Neuronal stem cell (in vitro differentiated cells): Measurements from ENCODE around the gene FAM25G.
A peak's percentile ranks its signal among the peaks of the same experiment; 100 is the strongest.
"Not testable (repeated sequence)": the region's sequence is repeated elsewhere in the genome, so short reads cannot be mapped to it uniquely, and the experiment has no call there.

ENCODE experiments used
- DNase-seq: peaks from one replicate; pipeline ENCODE4 v3.0.0-alpha.2; 2013; ENCODE audit warnings: low spot score
- H2AFZ ChIP-seq: one replicate; pipeline ENCODE4 v1.6.1; 2013; ENCODE audit warnings: mild to moderate bottlenecking, low read length, inconsistent platforms
- H2AK5ac ChIP-seq: 2 replicates; pipeline ENCODE4 v1.6.1; 2013; ENCODE audit warnings: low read depth, mild to moderate bottlenecking, inconsistent platforms, low read length, moderate library complexity, mixed read lengths
- H2BK120ac ChIP-seq: 2 replicates; pipeline ENCODE4 v1.6.1; 2013; ENCODE audit warnings: low read depth, mild to moderate bottlenecking, inconsistent platforms, low read length, moderate library complexity, mixed read lengths
- H2BK12ac ChIP-seq: one replicate; pipeline ENCODE4 v1.6.1; 2013; ENCODE audit warnings: low read length, inconsistent platforms
- H2BK15ac ChIP-seq: 2 replicates; pipeline ENCODE4 v1.6.1; 2013; ENCODE audit warnings: mild to moderate bottlenecking, low read length, inconsistent platforms, mixed read lengths
- H2BK5ac ChIP-seq: one replicate; pipeline ENCODE4 v1.6.1; 2013; ENCODE audit warnings: inconsistent platforms, mild to moderate bottlenecking, low read length, moderate library complexity
- H3K14ac ChIP-seq: one replicate; pipeline ENCODE4 v1.6.1; 2013; ENCODE audit warnings: low read length, inconsistent platforms
- H3K18ac ChIP-seq: 2 replicates; pipeline ENCODE4 v1.6.1; 2013; ENCODE audit warnings: low read length, inconsistent platforms
- H3K23ac ChIP-seq: 2 replicates; pipeline ENCODE4 v1.6.1; 2013; ENCODE audit warnings: low read depth, mild to moderate bottlenecking, mixed read lengths, low read length, inconsistent platforms; ENCODE audit not compliant: poor library complexity
- H3K27ac ChIP-seq: replicated peaks from 3 replicates; pipeline ENCODE4 v1.5.1; 2013; ENCODE audit warnings: low read length, inconsistent platforms
- H3K27me3 ChIP-seq, 3 experiments: 2 replicates each; pipeline ENCODE4 v1.6.1; 2013; ENCODE audit warnings: low read length in 3 of 3, mild to moderate bottlenecking in 2 of 3, inconsistent platforms in 1 of 3, low read depth in 1 of 3, mixed read lengths in 1 of 3, moderate library complexity in 1 of 3; ENCODE audit not compliant: control insufficient read depth in 3 of 3, insufficient read depth in 3 of 3
- H3K36me3 ChIP-seq, 2 donors: replicated peaks in 1 of 2; 2 replicates each; pipeline ENCODE4 v1.6.1; 2013; ENCODE audit warnings: low read length in 2 of 2; ENCODE audit not compliant: control insufficient read depth in 2 of 2, insufficient read depth in 2 of 2
- H3K4ac ChIP-seq: 2 replicates; pipeline ENCODE4 v1.6.1; 2013; ENCODE audit warnings: inconsistent platforms, mild to moderate bottlenecking, low read length, moderate library complexity
- H3K4me1 ChIP-seq, 2 donors: 1 replicate in 1 of 2; 2 replicates in 1 of 2; pipeline ENCODE4 v1.6.1; 2013; ENCODE audit warnings: low read length in 2 of 2, low read depth in 1 of 2; ENCODE audit not compliant: control insufficient read depth in 2 of 2, insufficient read depth in 1 of 2
- H3K4me2 ChIP-seq: one replicate; pipeline ENCODE4 v1.6.1; 2013; ENCODE audit warnings: mild to moderate bottlenecking, low read length, inconsistent platforms; ENCODE audit not compliant: insufficient read depth, poor library complexity, severe bottlenecking
- H3K4me3 ChIP-seq, 2 donors: 2 replicates each; pipeline ENCODE4 v1.5.1; 2013; ENCODE audit warnings: low read length in 2 of 2, mild to moderate bottlenecking in 2 of 2, inconsistent platforms in 1 of 2, moderate library complexity in 1 of 2
- H3K79me1 ChIP-seq: one replicate; pipeline ENCODE4 v1.6.1; 2013; ENCODE audit warnings: low read depth, mild to moderate bottlenecking, inconsistent platforms, low read length, moderate library complexity
- H3K9ac ChIP-seq: one replicate; pipeline ENCODE4 v1.6.1; 2013; ENCODE audit warnings: mild to moderate bottlenecking, low read depth, low read length, inconsistent platforms; ENCODE audit not compliant: poor library complexity
- H3K9me3 ChIP-seq, 2 donors: replicated peaks in 1 of 2; 2 replicates each; pipeline versions ENCODE3 to v1.6.1; 2013; ENCODE audit warnings: low read length in 2 of 2, mild to moderate bottlenecking in 2 of 2, inconsistent platforms in 1 of 2, low read depth in 1 of 2, mixed read lengths in 1 of 2, moderate library complexity in 1 of 2; ENCODE audit not compliant: control insufficient read depth in 2 of 2, insufficient read depth in 1 of 2
- H4K8ac ChIP-seq: one replicate; pipeline ENCODE4 v1.6.1; 2013; ENCODE audit warnings: low read depth, mild to moderate bottlenecking, inconsistent platforms, low read length, moderate library complexity
- H4K91ac ChIP-seq: one replicate; pipeline ENCODE4 v1.6.1; 2013; ENCODE audit warnings: low read length, low read depth, mild to moderate bottlenecking, inconsistent platforms; ENCODE audit not compliant: poor library complexity
- WGBS, 2 donors: extraction: QIAGEN DNeasy Blood & Tissue Kit; methylation state at CpG; one replicate each; pipeline ENCODE4 v1.1.7; 2013; ENCODE audit warnings: missing lambda C conversion rate in 2 of 2, mixed read lengths in 1 of 2; ENCODE audit not compliant: insufficient read length in 2 of 2, insufficient replicate concordance in 1 of 2; ENCODE audit errors: extremely low coverage in 2 of 2; 5-methylcytosine and 5-hydroxymethylcytosine counted together

Gene FAM25G

GRCh38 chr10:47456794-47457527, 34.5 kb downstream of the FAM25G start:
- Histone ChIP-seq H3K4me3 (no peak overlapping the region), H3K4ac (no peak overlapping the region), H3K4me1 (peaks cover 0 to 6% of the 10 kb centered on the region in 2 donors), H4K91ac (no peak overlapping the region), H3K4me2 (no peak overlapping the region), H3K9ac (no peak overlapping the region), H3K23ac (no peak overlapping the region), H2BK15ac (no peak overlapping the region), H3K18ac (peak overlapping the region; percentile 49), H3K27ac (no peak overlapping the region), H2BK12ac (no peak overlapping the region), H2BK5ac (no peak overlapping the region), H3K79me1 (no peaks in the 10 kb centered on the region), H3K36me3 (no peaks in the 10 kb centered on the region), H2AFZ (no peak overlapping the region), H3K14ac (no peak overlapping the region), H2BK120ac (no peak overlapping the region), H2AK5ac (no peak overlapping the region), H4K8ac (no peak overlapping the region), H3K27me3 (peaks cover 0 to 23% (median 0%) of the 10 kb centered on the region in 3 experiments), H3K9me3 (peaks cover 0 to 4% of the 10 kb centered on the region in 2 donors)
- no peak for DNase-seq
- WGBS, 2 donors = no CpG with 5 or more reads among the region's 6 CpGs

- peaks cover 0 to 6% of the 10 kb centered on the region in 2 donors for H3K4me1 ChIP-seq
- H3K4me3 ChIP-seq = no peak overlapping the region
- no peak overlapping the region for H2BK15ac ChIP-seq
- no peak overlapping the region for H3K18ac ChIP-seq
- no peak overlapping the region for H2AFZ ChIP-seq
- no peak for DNase-seq
- H3K79me1 ChIP-seq = no peaks in the 10 kb centered on the region
- H2BK5ac ChIP-seq = no peak overlapping the region
- no CpG with 5 or more reads among the region's 8 CpGs for WGBS, 2 donors
- no peak overlapping the region for H3K9ac ChIP-seq
- no peak overlapping the region for H2BK12ac ChIP-seq
- H3K27me3 ChIP-seq = peaks cover 0 to 29% (median 0%) of the 10 kb centered on the region in 3 experiments
- no peaks in the 10 kb centered on the region for H3K36me3 ChIP-seq
- H2AK5ac ChIP-seq = no peak overlapping the region
- H4K8ac ChIP-seq = no peak overlapping the region
- no peak overlapping the region for H3K14ac ChIP-seq
- no peak overlapping the region for H3K23ac ChIP-seq
- H4K91ac ChIP-seq = no peak overlapping the region
- H3K4me2 ChIP-seq = no peak overlapping the region
- H2BK120ac ChIP-seq = no peak overlapping the region
- peaks cover 0 to 4% of the 10 kb centered on the region in 2 donors for H3K9me3 ChIP-seq
- no peak overlapping the region for H3K4ac ChIP-seq
- H3K27ac ChIP-seq = no peak overlapping the region
Observed at GRCh38 chr10:47456079-47456785, 35.3 kb downstream of the FAM25G start.

GRCh38 chr10:47455350-47456078, 36.0 kb downstream of the FAM25G start:
- no CpG with 5 or more reads among the region's 9 CpGs for WGBS, 2 donors

GRCh38 chr10:47454780-47455058, 36.8 kb downstream of the FAM25G start:
- Histone ChIP-seq H3K4me1 (peaks cover 0 to 6% of the 10 kb centered on the region in 2 donors), H3K36me3 (no peaks in the 10 kb centered on the region), H4K91ac (no peak overlapping the region), H3K9ac (no peak overlapping the region), H3K27ac (no peak overlapping the region), H3K27me3 (peaks cover 0 to 40% (median 0%) of the 10 kb centered on the region in 3 experiments), H3K14ac (no peak overlapping the region), H2AFZ (no peak overlapping the region), H2BK12ac (no peak overlapping the region), H2BK15ac (no peak overlapping the region), H3K18ac (no peak overlapping the region), H4K8ac (no peak overlapping the region), H3K4me2 (no peak overlapping the region), H2BK5ac (no peak overlapping the region), H3K4ac (no peak overlapping the region), H3K9me3 (peaks cover 0 to 4% of the 10 kb centered on the region in 2 donors), H3K4me3 (no peak overlapping the region), H2AK5ac (no peak overlapping the region), H3K23ac (peak overlapping the region; percentile 5), H2BK120ac (no peak overlapping the region), H3K79me1 (no peaks in the 10 kb centered on the region)
- no CpG with 5 or more reads among the region's 3 CpGs for WGBS, 2 donors
- DNase-seq = no peak

More at GRCh38 chr10:47455350-47456078, 36.0 kb downstream of the FAM25G start:
- not testable (repeated sequence) for H2BK120ac ChIP-seq, H2BK15ac ChIP-seq, H3K18ac ChIP-seq, H3K14ac ChIP-seq, H3K4ac ChIP-seq, H3K9me3 ChIP-seq, H2AK5ac ChIP-seq, H3K9ac ChIP-seq, H2BK5ac ChIP-seq, H3K4me1 ChIP-seq, H3K79me1 ChIP-seq, H2BK12ac ChIP-seq, H3K23ac ChIP-seq, DNase-seq, H3K4me3 ChIP-seq, H3K36me3 ChIP-seq, H4K91ac ChIP-seq, H3K27ac ChIP-seq, H2AFZ ChIP-seq, H4K8ac ChIP-seq, H3K4me2 ChIP-seq
- peaks cover 0 to 34% (median 0%) of the 10 kb centered on the region in 3 experiments for H3K27me3 ChIP-seq
